Measurements from ENCODE around the gene DSCAM. TPM values are rescaled to one million over a fixed set of nuclear protein-coding genes. Genes with fewer than 3 reads are reported as not detected.

Gene DSCAM
- total and polyA plus RNA-seq, 10 of the 15 experiments (the other 5 are each of a cell fraction or from before 2014, with no cell fraction given): not detected

GRCh38 chr21:40871099-40871498 is 24.1 kb upstream of the DSCAM start (continued):
- TF ChIP-seq NFXL1 (IDR thresholded peaks at IDR 0.05; ENCODE audit: borderline replicate concordance) (no peak), SREBF1 (IDR thresholded peaks at IDR 0.05; ENCODE audit: low read length) (no peak)

GRCh38 chr21:40863839-40864238 is 16.9 kb upstream of the DSCAM start:
- POLR2A ChIA-PET: no interaction called here
- SMC1A ChIA-PET (ENCODE audit: uncharacterized antibody, unreplicated experiment): no interaction called here
- RAD21 ChIA-PET (ENCODE audit: unreplicated experiment): no interaction called here
- Histone ChIP-seq H3K79me2 (ENCODE audit: control insufficient read depth, insufficient read depth, low read length) (no peaks in the 10 kb centered on the region), H3K9me3 (replicated peaks; ENCODE audit: control insufficient read depth, insufficient read depth, low read length) (no peaks in the 10 kb centered on the region), H2AFZ (ENCODE audit: control insufficient read depth, low read depth, low read length) (no peak overlapping the region), H3K27ac (ENCODE audit: control insufficient read depth, insufficient read depth) (no peak overlapping the region), H3K4me2 (ENCODE audit: control insufficient read depth, insufficient read depth) (no peak overlapping the region), H3K36me3 (ENCODE audit: control insufficient read depth in 2 of 2, insufficient read depth in 2 of 2, low read length in 1 of 2) (no peaks in the 10 kb centered on the region), H3K9ac (ENCODE audit: control insufficient read depth, insufficient read depth, low read length) (no peak overlapping the region), H3K4me1 (ENCODE audit: control insufficient read depth, insufficient read depth, low read length) (no peaks in the 10 kb centered on the region), H3K4me3 (no peak overlapping the region), H3K27me3 (replicated peaks in 1 of 2; ENCODE audit: control insufficient read depth in 2 of 2, insufficient read depth in 2 of 2, low read length in 1 of 2) (no peaks in the 10 kb centered on the region), H4K20me1 (ENCODE audit: control insufficient read depth, insufficient read depth) (no peaks in the 10 kb centered on the region)
- ATAC-seq (no peak), DNase-seq (ENCODE audit: low read depth, low spot score) (no peak), FAIRE-seq (no peak)
- CTCF ChIA-PET: no interaction called here
- intact Hi-C loops (cut with micrococcal nuclease; ENCODE audit: unreplicated experiment): no loop called here
- TF ChIP-seq SMAD1 (IDR thresholded peaks at IDR 0.05; ENCODE audit: low read depth, partially characterized antibody) (no peak), IKZF1 (conservative IDR thresholded peaks at IDR 0.05) (no peak), E4F1 (IDR thresholded peaks at IDR 0.05; ENCODE audit: borderline replicate concordance, partially characterized antibody) (no peak), STAT1 (conservative IDR thresholded peaks at IDR 0.05) (no peak), ATF2 (IDR thresholded peaks at IDR 0.05; ENCODE audit: low read length) (no peak), PAX8 (IDR thresholded peaks at IDR 0.05) (no peak), NFIC (IDR thresholded peaks at IDR 0.05; ENCODE audit: low read depth, low read length) (no peak), EGR1 (IDR thresholded peaks at IDR 0.05; ENCODE audit: borderline replicate concordance in 1 of 2, low read depth in 2 of 2, low read length in 2 of 2) (no peak), CHD1 (IDR thresholded peaks at IDR 0.05; ENCODE audit: low read depth, low read length) (no peak), ELK1 (IDR thresholded peaks at IDR 0.05; ENCODE audit: low read depth, low read length) (no peak)
- WGBS (ENCODE audit: insufficient coverage, insufficient replicate concordance, low lambda C conversion rate, missing lambda C conversion rate): 11% methylated on average over 4 of the region's 4 CpGs
- in situ Hi-C loops (cut with MboI): no loop called here
- no TSS peak for BruUV-seq (replicated peaks)

Data from GM12878 (cell line).